Right renal pelvis (tissue), 4 donors: Measurements from ENCODE around the gene DPYSL3. TPM values are rescaled to one million over a fixed set of nuclear protein-coding genes. Genes with fewer than 3 reads are reported as not detected.

Experiments used
- DNase-seq, 4 donors: peaks; one replicate each; pipeline ENCODE4 v3.0.0-alpha.2; 2013; ENCODE audit warnings: low read depth in 4 of 4, low spot score in 3 of 4, missing footprints in 1 of 4
- polyA plus RNA-seq, 4 donors: library from polyadenylated mRNA; unstranded; fragments of 120-200 nt; gene quantifications; one replicate each; pipeline ENCODE4 v1.2.1, GENCODE V29; 2013; ENCODE audit not compliant: insufficient read length in 4 of 4

The DPYSL3 gene
- polyA plus RNA-seq, 4 donors = 36.8 to 43.3 (median 39.5) TPM

GRCh38 chr5:147445090-147445489, 64.8 kb downstream of the DPYSL3 start:
- DNase-seq = no peak

- DNase-seq = no peak
Observed at GRCh38 chr5:147442224-147442623, 67.6 kb downstream of the DPYSL3 start.

- DNase-seq = no peak
Observed at GRCh38 chr5:147441191-147441695, 68.6 kb downstream of the DPYSL3 start.

- no peak for DNase-seq
Observed at GRCh38 chr5:147439254-147439653, 70.6 kb downstream of the DPYSL3 start.

- no peak for DNase-seq
Observed at GRCh38 chr5:147437161-147437596, 72.7 kb downstream of the DPYSL3 start.

- no peak for DNase-seq
Observed at GRCh38 chr5:147436596-147436995, 73.3 kb downstream of the DPYSL3 start.

GRCh38 chr5:147434049-147434448, 75.8 kb downstream of the DPYSL3 start:
- no peak for DNase-seq

GRCh38 chr5:147432323-147432722, 77.5 kb downstream of the DPYSL3 start:
- no peak for DNase-seq

GRCh38 chr5:147431586-147431985, 78.3 kb downstream of the DPYSL3 start:
- no peak for DNase-seq

GRCh38 chr5:147430628-147431027, 79.2 kb downstream of the DPYSL3 start:
- no peak for DNase-seq

- DNase-seq = no peak
Observed at GRCh38 chr5:147427521-147428401, 82.1 kb downstream of the DPYSL3 start.

GRCh38 chr5:147426640-147427327, 83.1 kb downstream of the DPYSL3 start:
- DNase-seq = no peak

- DNase-seq = no peak
Observed at GRCh38 chr5:147418613-147419012, 91.3 kb downstream of the DPYSL3 start.

- no peak for DNase-seq
Observed at GRCh38 chr5:147417135-147417813, 92.6 kb downstream of the DPYSL3 start.

- no peak for DNase-seq
Observed at GRCh38 chr5:147415651-147416050, 94.2 kb downstream of the DPYSL3 start.

- no peak for DNase-seq
Observed at GRCh38 chr5:147413266-147413665, 96.6 kb downstream of the DPYSL3 start.

GRCh38 chr5:147412561-147412960, 97.3 kb downstream of the DPYSL3 start:
- no peak for DNase-seq

- no peak for DNase-seq
Observed at GRCh38 chr5:147411359-147412319, 98.2 kb downstream of the DPYSL3 start.

GRCh38 chr5:147410496-147411358, 99.1 kb downstream of the DPYSL3 start:
- peak in 3 of 4 donors; percentile 27 to 47 (median 38) for DNase-seq
